Pulmonary artery endothelial cell (primary cell): ENCODE results near the gene SIX1. TPM values are rescaled to one million over a fixed set of nuclear protein-coding genes. Genes with fewer than 3 reads are reported as not detected.
A peak's percentile ranks its signal among the peaks of the same experiment; 100 is the strongest.

Experiments
- DNase-seq: peaks from one replicate; pipeline ENCODE4 v3.0.0-alpha.2; 2011; ENCODE audit warnings: low read depth, low spot score
- total RNA-seq: library from RNA; depleted of rRNA; stranded (reverse); fragments of >200 nt; gene quantifications from 2 replicates; pipeline ENCODE4 v1.2.3, GENCODE V29; 2014

The SIX1 gene
- 0.73 and 1.4 TPM in 2 replicates for total RNA-seq

GRCh38 chr14:60648934-60649874 lies at the start of gene SIX1:
TSS of gene SIX1 (minus strand) at chr14:60649477. CDS start at chr14:60649189, 288 bp downstream.
- DNase-seq: peak; percentile 70

DNA sequence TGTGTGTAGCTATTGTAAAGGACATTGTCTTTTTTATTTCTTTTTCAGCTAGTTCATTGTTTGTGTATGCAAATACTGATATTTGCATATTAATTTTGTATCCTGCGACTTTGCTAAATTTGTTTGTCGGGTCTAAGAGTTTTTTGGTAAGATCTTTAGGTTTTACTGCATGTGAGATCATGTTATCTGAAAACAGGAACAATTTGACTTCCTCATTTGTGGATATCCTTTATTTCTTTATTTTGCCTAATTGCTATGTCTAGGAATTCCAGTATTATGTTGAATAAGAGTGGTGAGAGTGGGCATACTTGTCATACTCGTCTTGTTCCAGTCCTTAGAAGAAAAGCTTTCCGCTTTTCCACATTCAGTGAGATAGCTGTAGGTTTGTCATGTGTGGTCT lies 46.0 kb upstream of the SIX1 start:
- no peak for DNase-seq

DNA sequence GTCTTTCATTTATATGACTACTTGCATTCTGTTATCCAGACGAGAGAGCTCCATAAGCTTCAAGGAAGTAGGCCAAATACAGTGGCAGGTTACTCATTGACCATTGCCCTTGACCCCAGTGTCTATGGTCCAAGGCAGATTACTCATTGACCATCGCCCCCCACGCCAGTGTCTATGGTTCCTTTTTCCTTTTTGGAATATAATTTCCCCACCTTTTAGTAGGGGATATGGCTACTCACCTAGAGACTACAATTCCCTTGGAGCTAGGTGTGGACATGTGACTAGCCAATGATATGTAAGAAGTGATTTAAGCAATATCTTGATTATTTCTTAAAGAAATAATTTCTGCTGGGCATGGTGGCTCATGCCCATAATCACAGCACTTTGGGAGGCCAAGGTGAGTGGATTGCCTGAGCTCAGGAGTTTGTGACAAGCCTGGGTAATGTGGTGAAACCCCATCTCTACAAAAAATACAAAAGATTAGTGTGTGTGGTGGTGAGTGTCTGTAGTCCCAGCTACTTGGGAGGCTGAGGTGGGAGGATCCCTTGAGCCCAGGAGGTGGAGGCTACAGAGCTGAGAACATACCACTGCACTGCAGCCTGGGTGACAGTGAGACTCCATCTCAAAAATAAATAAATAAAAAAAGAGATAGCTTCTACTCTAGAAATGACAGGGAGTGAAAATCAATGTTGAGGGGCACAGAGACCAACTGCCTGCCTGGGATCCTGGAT lies 42.3 kb upstream of the SIX1 start:
- no peak for DNase-seq

- DNase-seq: no peak
Measured at GRCh38 chr14:60686865-60687264, 37.6 kb upstream of the SIX1 start.

DNA sequence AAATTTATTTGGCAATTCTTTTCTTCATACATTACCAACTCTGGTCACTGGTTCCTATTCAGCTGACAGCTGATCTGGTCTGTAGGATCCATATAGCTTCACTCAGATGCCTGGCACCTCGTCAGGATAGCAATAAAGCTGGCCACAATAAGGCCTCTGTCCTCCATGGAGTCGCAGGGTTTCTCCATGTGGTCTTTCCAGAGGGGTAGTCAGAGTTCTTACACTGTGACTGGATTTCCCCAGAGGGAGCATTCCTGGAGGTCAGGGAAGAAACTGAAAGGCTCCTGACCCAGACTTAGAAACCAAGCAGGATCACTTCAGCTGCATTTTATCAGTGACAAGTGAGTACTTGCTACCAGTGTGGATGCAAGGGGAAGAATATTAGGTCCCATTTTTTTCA lies 34.9 kb upstream of the SIX1 start:
- DNase-seq: no peak

GRCh38 chr14:60681271-60681670 lies 32.0 kb upstream of the SIX1 start:
- no peak for DNase-seq

DNA sequence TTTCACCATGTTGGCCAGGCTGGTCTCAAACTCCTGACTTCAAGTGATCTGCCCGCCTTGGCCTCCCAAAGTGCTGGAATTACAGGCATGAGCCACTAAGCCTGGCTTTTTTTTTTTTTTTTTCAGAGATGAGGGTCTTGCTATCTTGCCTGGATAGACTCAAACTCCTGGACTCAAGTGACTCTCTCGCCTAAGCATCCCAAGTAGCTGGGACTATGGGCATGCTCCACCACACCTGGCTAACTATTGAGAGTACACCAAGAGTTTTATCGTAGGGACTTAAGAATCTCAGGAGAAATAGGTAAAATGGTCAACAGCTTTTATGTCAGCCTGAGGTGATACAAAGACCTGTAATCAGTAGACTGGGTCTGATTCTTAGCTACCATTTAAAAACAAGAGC lies 31.2 kb upstream of the SIX1 start:
- no peak for DNase-seq

- DNase-seq: no peak
Measured at GRCh38 chr14:60679566-60680258, 30.4 kb upstream of the SIX1 start.

- DNase-seq: no peak
Measured at GRCh38 chr14:60677701-60678100, 28.4 kb upstream of the SIX1 start.

DNA sequence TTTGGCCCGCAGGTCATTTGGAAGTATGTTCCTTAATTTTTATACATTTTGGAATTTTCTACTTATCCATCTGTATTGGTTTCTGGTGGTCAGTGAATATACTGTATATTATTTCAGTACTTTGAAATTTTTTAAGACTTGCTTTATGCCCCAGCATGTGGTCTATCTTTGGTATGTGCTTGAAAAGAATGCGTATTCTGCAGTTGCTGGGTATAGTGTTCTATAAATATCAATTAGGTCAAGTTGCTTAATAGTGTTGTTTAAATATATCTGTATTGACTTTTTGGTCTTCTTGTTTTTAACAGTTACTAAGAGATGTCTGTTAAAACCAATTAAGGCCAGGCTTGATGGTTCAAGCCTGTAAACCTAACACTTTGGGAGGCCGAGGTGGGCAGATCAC lies 21.7 kb upstream of the SIX1 start:
- no peak for DNase-seq

GRCh38 chr14:60668431-60669112 lies 19.3 kb upstream of the SIX1 start:
- no peak for DNase-seq

- DNase-seq: no peak
Measured at GRCh38 chr14:60665177-60665550, 15.9 kb upstream of the SIX1 start.

GRCh38 chr14:60662982-60663381 lies 13.7 kb upstream of the SIX1 start:
- DNase-seq: no peak

DNA sequence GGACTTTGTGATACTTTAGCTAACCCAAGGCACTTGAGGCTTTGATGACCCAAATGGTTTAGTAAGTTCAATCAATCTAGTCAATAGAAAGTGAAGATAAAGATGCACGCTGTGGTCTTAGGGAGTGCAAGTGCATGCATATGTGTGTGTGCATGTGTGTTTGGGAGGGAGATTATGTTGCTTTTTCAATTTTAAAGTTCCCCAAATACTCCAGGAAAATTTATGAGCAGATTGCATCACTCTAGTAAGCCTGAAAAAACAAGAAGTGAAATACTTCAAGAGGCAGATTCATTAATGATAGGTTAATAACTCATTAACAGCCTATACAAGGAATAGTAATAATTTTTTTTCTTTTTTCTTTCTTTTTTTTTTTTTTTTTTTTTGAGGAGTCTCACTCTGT lies 12.4 kb upstream of the SIX1 start:
- no peak for DNase-seq

DNA sequence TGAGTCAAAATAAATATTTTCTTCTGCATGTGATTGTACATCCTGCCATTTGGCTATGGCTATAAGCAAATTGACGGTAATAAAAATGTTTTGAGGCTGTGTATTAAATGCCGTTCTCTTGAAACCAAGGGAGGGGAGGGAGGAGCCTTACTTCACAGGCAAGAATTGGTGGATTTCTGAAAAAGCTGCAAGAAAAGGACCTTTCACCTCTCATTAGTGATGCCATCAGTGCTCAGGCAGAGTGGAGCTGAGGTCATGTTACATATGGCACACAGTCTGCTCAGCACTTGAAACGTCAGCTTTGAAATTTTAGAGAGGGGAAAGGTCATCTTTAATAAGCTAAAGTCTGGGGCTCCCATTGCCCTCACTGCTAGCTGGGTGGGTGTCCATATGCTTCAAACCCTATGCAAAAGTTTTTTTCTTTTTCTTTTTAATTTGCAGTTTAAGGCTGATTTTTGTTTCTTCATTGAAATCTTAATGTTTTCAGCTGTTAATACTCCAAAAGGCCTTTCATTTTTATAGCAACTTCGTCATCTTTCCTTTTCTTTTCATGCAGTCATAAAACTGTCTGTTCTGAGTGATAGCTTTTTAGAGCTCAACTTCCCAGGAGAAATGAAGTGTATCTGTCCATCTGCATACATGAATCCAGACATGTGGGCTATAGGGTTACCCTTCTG lies 9.8 kb upstream of the SIX1 start:
- DNase-seq: no peak

DNA sequence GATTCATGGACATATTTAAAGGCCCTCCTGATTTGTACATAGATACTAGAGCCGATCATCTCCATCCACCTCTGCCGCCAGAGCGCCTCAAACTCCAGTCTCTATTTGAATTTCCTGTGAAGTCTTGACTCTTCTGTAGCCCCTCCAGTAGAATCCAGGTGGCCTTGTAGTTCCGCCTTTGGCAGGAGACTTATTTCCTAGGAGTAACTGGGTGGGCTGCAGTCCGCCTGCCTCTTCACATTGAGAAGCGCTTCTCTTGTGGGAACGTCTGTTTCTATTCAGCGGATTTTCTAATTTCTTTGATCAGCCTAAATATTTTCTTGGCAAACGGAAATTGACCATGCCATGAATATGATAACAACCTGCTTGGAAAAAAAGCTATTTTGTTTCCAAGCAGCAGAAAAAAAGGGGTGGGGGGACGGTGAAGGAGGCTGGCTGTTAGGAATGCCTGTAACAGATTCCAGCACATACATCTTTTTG lies 9.0 kb upstream of the SIX1 start:
- DNase-seq: no peak

DNA sequence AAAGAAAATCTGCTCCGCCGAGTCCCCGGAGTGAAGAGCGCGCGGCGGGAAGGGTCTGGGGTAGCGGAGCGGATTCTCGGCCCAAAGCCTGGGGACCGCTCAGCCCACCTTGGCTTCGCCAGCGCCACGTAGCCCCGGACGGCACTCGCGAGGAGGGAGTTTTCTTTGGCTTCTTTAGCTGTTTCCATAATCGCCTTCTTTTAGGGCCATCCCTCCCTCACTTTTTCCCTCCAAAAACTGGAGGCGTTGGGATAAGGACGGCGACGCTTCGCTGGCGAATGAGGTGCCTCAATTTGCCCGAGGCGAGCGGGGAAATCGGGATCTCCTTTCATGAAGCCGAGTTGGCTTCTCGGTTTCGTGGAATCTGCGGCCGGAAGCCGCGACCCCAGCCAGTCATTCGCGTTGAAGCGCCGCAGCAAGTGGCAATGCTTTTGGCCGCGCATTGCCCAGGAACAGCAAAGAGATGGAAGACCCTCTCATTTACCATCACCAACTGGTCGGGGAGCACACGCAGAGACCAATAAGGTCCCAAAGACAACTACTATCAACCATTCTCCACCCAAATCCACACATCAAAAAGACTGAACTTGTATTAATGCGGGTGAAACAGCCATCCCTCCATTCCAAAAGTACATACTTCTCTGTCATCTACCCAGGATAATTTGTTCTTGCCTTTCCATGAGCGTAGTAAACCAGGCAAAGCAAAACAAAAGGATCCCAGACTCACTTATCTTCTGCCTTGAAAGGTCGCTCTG lies 8.4 kb upstream of the SIX1 start:
- no peak for DNase-seq

DNA sequence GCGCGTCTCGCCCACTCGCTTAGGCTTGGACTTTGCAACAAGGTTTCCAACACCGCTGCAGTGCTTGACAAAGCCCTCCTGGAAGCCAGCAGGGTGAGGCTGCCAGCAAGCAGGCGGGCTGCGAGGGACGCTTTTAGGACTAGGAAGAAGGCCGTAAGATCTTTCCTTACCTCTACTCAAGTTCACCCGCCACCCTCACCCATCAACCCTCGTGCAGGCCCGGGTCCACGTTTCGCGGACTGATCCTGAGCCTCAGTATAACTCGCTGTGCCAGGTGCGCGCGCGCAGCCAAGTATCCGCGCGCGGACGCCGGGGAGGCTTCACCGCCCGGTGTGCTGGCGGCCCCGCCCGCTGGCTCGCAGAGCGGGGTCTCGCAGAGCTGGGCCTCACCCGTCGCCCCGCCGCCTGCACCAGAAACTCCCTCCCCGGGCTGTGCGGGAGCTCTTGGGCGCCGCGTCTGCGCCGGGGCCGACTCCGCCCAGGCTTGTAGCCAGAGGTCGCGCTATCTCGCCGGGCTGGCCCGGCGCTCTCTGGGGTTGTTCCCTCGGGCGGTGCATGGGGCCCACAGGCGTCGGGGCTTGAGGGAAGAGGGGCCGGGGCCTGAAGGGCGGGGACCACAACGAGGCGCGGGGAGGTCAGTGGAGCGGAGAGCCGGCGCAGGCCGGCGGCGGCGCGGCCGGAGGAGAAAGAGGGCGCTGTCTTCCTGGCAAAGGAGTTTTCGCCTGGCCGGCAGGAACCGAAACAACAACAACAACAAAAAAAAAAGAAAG lies 7.6 kb upstream of the SIX1 start:
- DNase-seq: no peak
